Measurements from ENCODE around the gene OPRL1. TPM values are rescaled to one million over a fixed set of nuclear protein-coding genes. Genes with fewer than 3 reads are reported as not detected.

Gene OPRL1
- polyA plus RNA-seq, 4 donors: 0.30 to 0.61 TPM; not detected in 2

DNA sequence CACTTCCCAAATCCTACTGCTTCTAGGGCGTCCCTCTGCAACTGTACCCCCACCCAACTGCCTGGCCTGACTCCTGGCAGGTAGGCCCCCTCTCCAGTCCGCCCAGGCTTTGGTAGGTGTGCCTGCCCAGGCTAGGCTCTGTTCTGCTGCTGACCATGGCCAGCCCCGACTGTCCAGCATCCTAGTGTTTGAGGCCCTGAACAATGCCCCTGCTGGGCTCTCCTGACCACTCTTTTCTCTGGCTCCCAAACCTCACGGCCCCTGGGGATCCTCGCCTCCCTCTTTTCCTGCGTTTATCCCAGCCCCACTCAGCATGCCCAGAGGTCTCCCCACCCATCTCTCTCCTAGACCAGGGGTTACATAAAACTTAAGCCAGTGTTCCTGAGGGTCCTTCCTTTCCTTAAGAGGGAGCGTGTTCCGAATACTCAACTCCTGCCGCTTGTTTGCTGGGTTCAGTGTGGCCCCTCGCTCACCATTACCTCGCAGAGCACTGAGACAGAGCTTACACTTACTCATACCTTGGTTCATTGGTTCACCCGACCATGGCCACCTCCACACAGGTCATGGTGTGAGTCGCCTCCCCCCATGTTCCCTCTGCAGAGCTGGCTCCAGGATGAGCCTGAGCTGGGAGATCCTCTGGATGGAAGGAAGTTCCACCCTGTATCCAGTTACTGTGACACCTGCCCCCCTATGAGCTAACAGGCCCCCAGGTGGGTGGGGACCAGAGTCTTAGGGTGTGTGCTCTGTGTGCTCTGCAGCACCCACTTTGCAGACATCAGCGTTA, 63.3 kb downstream of the OPRL1 start:
- H3K27me3 ChIP-seq (ENCODE audit: control insufficient read depth in 3 of 3, insufficient read depth in 3 of 3, low read length in 3 of 3): no peaks in the 10 kb centered on the region
- no peak for FAIRE-seq
- 81 to 89% (median 83%) methylated on average over 14 of the region's 14 CpGs for WGBS, 3 donors
- DNase-seq: no peak
- H3K27ac ChIP-seq (ENCODE audit: low read depth in 1 of 3, low read length in 2 of 3): no peak overlapping the region
- peaks cover 0 to 13% (median 0%) of the 10 kb centered on the region in 3 donors for H3K4me1 ChIP-seq (ENCODE audit: control insufficient read depth in 3 of 3, insufficient read depth in 2 of 3, low read depth in 1 of 3, low read length in 2 of 3)
- H3K4me3 ChIP-seq (ENCODE audit: low read depth in 1 of 3, low read length in 3 of 3): no peak overlapping the region
- H3K36me3 ChIP-seq (ENCODE audit: control insufficient read depth in 3 of 3, insufficient read depth in 2 of 3, low read depth in 1 of 3, low read length in 3 of 3): no peaks in the 10 kb centered on the region
- H3K9me3 ChIP-seq (ENCODE audit: control insufficient read depth in 2 of 2, insufficient read depth in 1 of 2, low read depth in 1 of 2, low read length in 1 of 2): peaks cover 4 to 16% of the 10 kb centered on the region in 2 donors

GRCh38 chr20:64144144-64144912, 64.4 kb downstream of the OPRL1 start:
- no peak overlapping the region for H3K27ac ChIP-seq (ENCODE audit: low read depth in 1 of 3, low read length in 2 of 3)
- DNase-seq: no peak
- 89 to 94% (median 91%) methylated on average over 8 of the region's 8 CpGs for WGBS, 3 donors
- no peak for FAIRE-seq
- H3K4me1 ChIP-seq (ENCODE audit: control insufficient read depth in 3 of 3, insufficient read depth in 2 of 3, low read depth in 1 of 3, low read length in 2 of 3): peaks cover 0 to 13% (median 0%) of the 10 kb centered on the region in 3 donors
- H3K9me3 ChIP-seq (ENCODE audit: control insufficient read depth in 2 of 2, insufficient read depth in 1 of 2, low read depth in 1 of 2, low read length in 1 of 2): peaks cover 4 to 16% of the 10 kb centered on the region in 2 donors
- no peak overlapping the region for H3K4me3 ChIP-seq (ENCODE audit: low read depth in 1 of 3, low read length in 3 of 3)
- H3K27me3 ChIP-seq (ENCODE audit: control insufficient read depth in 3 of 3, insufficient read depth in 3 of 3, low read length in 3 of 3): no peaks in the 10 kb centered on the region
- no peaks in the 10 kb centered on the region for H3K36me3 ChIP-seq (ENCODE audit: control insufficient read depth in 3 of 3, insufficient read depth in 2 of 3, low read depth in 1 of 3, low read length in 3 of 3)

DNA sequence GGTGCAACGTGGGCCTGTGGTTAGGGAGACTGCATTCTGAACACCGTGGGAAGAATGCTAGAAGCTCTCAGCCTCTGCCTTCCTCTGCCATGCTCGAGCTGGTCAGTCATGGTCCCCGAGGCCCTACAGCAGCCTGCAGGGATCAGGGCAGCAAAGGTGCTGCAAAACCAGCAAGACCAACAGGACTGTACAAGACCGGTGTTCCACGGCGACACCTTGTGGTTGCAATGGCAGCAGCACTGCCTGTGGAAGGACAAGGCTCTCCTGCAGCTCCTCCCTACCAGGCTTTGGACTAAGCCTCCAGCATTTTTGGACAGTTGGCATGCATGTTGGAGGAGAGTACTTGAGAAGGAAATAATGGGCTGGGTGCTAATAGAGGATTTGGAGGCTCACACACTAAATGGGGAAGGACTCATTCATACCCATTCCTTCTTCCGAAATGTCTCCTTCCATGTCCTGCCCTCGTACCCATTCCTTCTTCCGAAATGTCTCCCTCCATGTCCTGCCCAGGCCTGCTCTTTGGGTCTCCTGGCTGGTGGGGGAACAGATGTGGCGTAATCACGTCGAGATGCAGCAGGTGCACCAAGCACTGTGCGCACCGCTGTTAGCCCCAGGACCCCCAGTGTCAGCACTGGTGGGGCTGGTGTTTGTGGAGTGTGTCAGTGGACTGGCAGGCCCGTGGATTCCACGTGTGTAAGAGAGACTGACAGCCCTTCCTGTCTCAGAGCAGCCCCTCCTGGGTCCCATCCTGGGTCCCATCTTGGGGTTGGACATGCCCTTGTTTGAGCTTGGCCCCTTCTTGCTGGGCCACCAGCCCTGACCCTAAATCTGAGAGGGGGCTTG, 65.8 kb downstream of the OPRL1 start:
- 89 to 91% (median 90%) methylated on average over 17 of the region's 17 CpGs for WGBS, 3 donors
- H3K4me1 ChIP-seq (ENCODE audit: control insufficient read depth in 3 of 3, insufficient read depth in 2 of 3, low read depth in 1 of 3, low read length in 2 of 3): peaks cover 0 to 7% (median 0%) of the 10 kb centered on the region in 3 donors
- no peak for FAIRE-seq
- no peak for DNase-seq
- no peaks in the 10 kb centered on the region for H3K27me3 ChIP-seq (ENCODE audit: control insufficient read depth in 3 of 3, insufficient read depth in 3 of 3, low read length in 3 of 3)
- no peaks in the 10 kb centered on the region for H3K36me3 ChIP-seq (ENCODE audit: control insufficient read depth in 3 of 3, insufficient read depth in 2 of 3, low read depth in 1 of 3, low read length in 3 of 3)
- H3K9me3 ChIP-seq (ENCODE audit: control insufficient read depth in 2 of 2, insufficient read depth in 1 of 2, low read depth in 1 of 2, low read length in 1 of 2): peaks cover 4 to 16% of the 10 kb centered on the region in 2 donors
- no peak overlapping the region for H3K27ac ChIP-seq (ENCODE audit: low read depth in 1 of 3, low read length in 2 of 3)
- no peak overlapping the region for H3K4me3 ChIP-seq (ENCODE audit: low read depth in 1 of 3, low read length in 3 of 3)

DNA sequence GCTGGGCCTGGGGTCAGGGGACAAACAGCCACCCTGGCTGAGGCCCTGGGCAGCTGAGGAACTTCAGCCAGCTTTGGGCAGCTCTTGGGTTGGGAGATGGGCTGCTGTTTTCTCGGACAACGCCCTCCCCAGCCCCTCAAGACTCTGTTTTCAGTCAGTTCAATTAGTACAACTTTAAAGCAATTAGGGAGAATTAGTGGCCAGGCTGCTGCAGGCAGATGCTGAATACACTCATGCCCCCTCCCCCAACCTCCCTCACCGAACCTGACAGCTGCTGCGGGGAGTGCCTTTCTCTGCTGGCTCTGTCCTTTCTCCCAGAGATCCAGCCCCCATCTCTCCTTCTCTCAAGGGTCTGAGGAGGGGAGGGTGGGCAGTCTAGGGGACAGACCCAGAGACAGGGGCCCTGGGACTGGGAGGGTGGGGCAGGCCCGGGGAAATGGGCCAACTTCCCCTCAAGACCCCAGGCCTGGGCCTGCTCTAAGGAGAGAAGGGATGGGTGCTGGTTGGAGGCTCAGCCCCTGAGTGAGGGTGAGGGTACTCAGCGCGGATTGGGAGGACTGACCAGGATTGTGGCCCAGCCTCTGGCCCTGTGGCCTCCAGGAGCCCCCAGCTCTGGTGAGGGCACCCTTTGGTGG, 66.5 kb downstream of the OPRL1 start:
- Histone ChIP-seq H3K4me1 (ENCODE audit: control insufficient read depth in 3 of 3, insufficient read depth in 2 of 3, low read depth in 1 of 3, low read length in 2 of 3) (peaks cover 0 to under 1% (median 0%) of the 10 kb centered on the region in 3 donors), H3K27ac (ENCODE audit: low read depth in 1 of 3, low read length in 2 of 3) (peak overlapping the region in 1 of 3 donors; percentile 38), H3K4me3 (ENCODE audit: low read depth in 1 of 3, low read length in 3 of 3) (no peak overlapping the region), H3K36me3 (ENCODE audit: control insufficient read depth in 3 of 3, insufficient read depth in 2 of 3, low read depth in 1 of 3, low read length in 3 of 3) (no peaks in the 10 kb centered on the region), H3K27me3 (ENCODE audit: control insufficient read depth in 3 of 3, insufficient read depth in 3 of 3, low read length in 3 of 3) (no peaks in the 10 kb centered on the region), H3K9me3 (ENCODE audit: control insufficient read depth in 2 of 2, insufficient read depth in 1 of 2, low read depth in 1 of 2, low read length in 1 of 2) (peaks cover 4 to 16% of the 10 kb centered on the region in 2 donors)
- no peak for DNase-seq
- 69 to 85% (median 74%) methylated on average over 7 of the region's 7 CpGs for WGBS, 3 donors
- FAIRE-seq: no peak

DNA sequence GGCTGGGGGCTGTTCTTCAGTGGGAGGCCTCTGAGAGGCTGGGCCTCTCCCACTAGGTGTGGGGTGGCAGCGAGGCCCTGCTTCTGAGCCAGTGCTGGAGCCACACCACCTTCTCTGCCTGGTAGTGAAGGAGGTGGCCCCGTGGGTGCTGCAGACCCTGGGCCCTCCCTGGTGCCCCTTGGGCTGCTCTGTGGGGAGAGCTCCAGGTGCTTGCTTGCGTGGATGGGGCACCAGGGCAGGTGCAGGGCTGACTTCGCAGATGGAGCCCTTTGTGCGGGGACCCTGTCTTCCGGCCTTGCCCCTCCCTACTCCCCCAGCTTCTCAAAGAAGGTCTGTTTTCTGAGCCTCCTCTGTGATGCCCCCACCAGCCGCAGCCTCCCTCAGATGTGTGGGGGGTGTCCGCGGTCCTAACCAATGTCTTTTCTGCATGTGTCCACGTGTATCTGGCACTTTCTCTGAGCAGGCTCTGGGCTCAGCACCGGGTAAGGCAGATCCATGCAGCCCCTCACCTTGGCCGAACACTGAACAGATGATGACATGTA, 67.1 kb downstream of the OPRL1 start:
- FAIRE-seq (no peak), DNase-seq (no peak)
- Histone ChIP-seq H3K9me3 (ENCODE audit: control insufficient read depth in 2 of 2, insufficient read depth in 1 of 2, low read depth in 1 of 2, low read length in 1 of 2) (peaks cover 4 to 16% of the 10 kb centered on the region in 2 donors), H3K27me3 (ENCODE audit: control insufficient read depth in 3 of 3, insufficient read depth in 3 of 3, low read length in 3 of 3) (no peaks in the 10 kb centered on the region), H3K4me3 (ENCODE audit: low read depth in 1 of 3, low read length in 3 of 3) (no peak overlapping the region), H3K4me1 (ENCODE audit: control insufficient read depth in 3 of 3, insufficient read depth in 2 of 3, low read depth in 1 of 3, low read length in 2 of 3) (no peaks in the 10 kb centered on the region), H3K36me3 (ENCODE audit: control insufficient read depth in 3 of 3, insufficient read depth in 2 of 3, low read depth in 1 of 3, low read length in 3 of 3) (no peaks in the 10 kb centered on the region), H3K27ac (ENCODE audit: low read depth in 1 of 3, low read length in 2 of 3) (peak overlapping the region in 1 of 3 donors; percentile 38)
- WGBS, 3 donors: 74 to 78% (median 76%) methylated on average over 9 to 12 of the region's 12 CpGs

DNA sequence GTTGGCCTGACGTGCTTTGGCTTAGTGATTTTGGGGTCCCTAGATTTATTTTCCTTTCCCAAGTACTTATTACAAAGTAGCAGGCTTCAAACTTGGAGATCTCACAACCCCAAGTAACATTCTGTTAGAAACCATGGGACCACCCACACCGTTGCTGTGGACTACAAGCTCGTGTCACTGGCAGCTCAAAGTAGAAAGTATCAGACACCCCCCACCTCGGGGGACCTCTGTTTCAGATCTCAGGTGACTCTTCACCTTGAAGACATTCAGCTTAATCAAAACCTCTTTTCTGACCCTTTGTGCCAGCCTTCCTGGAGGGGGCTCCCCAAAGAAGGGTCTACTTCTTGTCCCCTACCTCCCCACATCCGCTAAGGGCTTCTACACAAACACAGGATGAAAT, 68.7 kb downstream of the OPRL1 start:
- Histone ChIP-seq H3K9me3 (ENCODE audit: control insufficient read depth in 2 of 2, insufficient read depth in 1 of 2, low read depth in 1 of 2, low read length in 1 of 2) (peaks cover 4 to 16% of the 10 kb centered on the region in 2 donors), H3K4me3 (ENCODE audit: low read depth in 1 of 3, low read length in 3 of 3) (no peak overlapping the region), H3K27ac (ENCODE audit: low read depth in 1 of 3, low read length in 2 of 3) (no peak overlapping the region), H3K4me1 (ENCODE audit: control insufficient read depth in 3 of 3, insufficient read depth in 2 of 3, low read depth in 1 of 3, low read length in 2 of 3) (no peaks in the 10 kb centered on the region), H3K27me3 (ENCODE audit: control insufficient read depth in 3 of 3, insufficient read depth in 3 of 3, low read length in 3 of 3) (no peaks in the 10 kb centered on the region), H3K36me3 (ENCODE audit: control insufficient read depth in 3 of 3, insufficient read depth in 2 of 3, low read depth in 1 of 3, low read length in 3 of 3) (no peaks in the 10 kb centered on the region)
- WGBS, 3 donors: 72 to 81% (median 81%) methylated on average over 5 of the region's 5 CpGs
- no peak for FAIRE-seq
- DNase-seq: no peak

DNA sequence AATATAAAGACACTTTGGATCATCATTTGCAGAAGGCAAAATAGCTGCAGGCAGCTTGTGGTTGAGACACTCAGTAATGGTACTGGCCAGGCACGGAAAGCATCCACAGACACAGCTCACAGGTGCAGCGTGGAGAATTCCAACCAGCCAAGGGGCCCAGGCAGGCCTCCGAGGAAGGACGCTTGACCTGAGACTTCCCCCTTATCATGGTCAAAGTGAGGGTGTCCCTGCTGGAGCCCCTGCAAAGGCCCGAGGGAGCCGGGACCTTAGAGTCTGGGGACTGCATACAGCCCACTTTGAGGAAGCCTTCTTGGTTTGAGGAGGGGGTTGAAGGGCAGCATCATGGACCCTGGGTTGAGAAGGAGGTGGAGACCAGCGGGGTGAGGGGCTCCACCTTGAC, 69.3 kb downstream of the OPRL1 start:
- no peak overlapping the region for H3K4me3 ChIP-seq (ENCODE audit: low read depth in 1 of 3, low read length in 3 of 3)
- 81 to 91% (median 84%) methylated on average over 7 of the region's 7 CpGs for WGBS, 3 donors
- H3K4me1 ChIP-seq (ENCODE audit: control insufficient read depth in 3 of 3, insufficient read depth in 2 of 3, low read depth in 1 of 3, low read length in 2 of 3): no peaks in the 10 kb centered on the region
- no peaks in the 10 kb centered on the region for H3K36me3 ChIP-seq (ENCODE audit: control insufficient read depth in 3 of 3, insufficient read depth in 2 of 3, low read depth in 1 of 3, low read length in 3 of 3)
- H3K27ac ChIP-seq (ENCODE audit: low read depth in 1 of 3, low read length in 2 of 3): no peak overlapping the region
- DNase-seq (no peak), FAIRE-seq (no peak)
- no peaks in the 10 kb centered on the region for H3K27me3 ChIP-seq (ENCODE audit: control insufficient read depth in 3 of 3, insufficient read depth in 3 of 3, low read length in 3 of 3)
- H3K9me3 ChIP-seq (ENCODE audit: control insufficient read depth in 2 of 2, insufficient read depth in 1 of 2, low read depth in 1 of 2, low read length in 1 of 2): peaks cover 4 to 16% of the 10 kb centered on the region in 2 donors
